Breast epithelium (tissue), 3 donors: ENCODE results near the gene SLC38A3.

Experiments used
- CTCF ChIP-seq, 3 donors: fragments of 450-650 bp; IDR thresholded peaks; one replicate each; pipeline ENCODE4 v1.5.1; 2016 to 2017; ENCODE audit warnings: antibody characterized with exemption in 3 of 3, mild to moderate bottlenecking in 3 of 3, moderate library complexity in 3 of 3
- POLR2A ChIP-seq: fragments of 450-650 bp; IDR thresholded peaks from one replicate; pipeline ENCODE4 v1.6.1; 2016; ENCODE audit warnings: antibody characterized with exemption, mild to moderate bottlenecking, moderate library complexity
- POLR2AphosphoS5 ChIP-seq, 3 donors: sonication (generic); formaldehyde crosslinking; IDR thresholded peaks; one replicate each; pipeline ENCODE4 v1.6.1; 2017; ENCODE audit warnings: antibody characterized with exemption in 3 of 3

GRCh38 chr3:50156549-50157493 lies 48.2 kb upstream of the SLC38A3 start:
- TF ChIP-seq CTCF (IDR thresholded peaks at IDR 0.05) (no peak), POLR2A (no peak), POLR2AphosphoS5 (IDR thresholded peaks at IDR 0.05) (no peak)
